HepG2 (cell line): ENCODE data around the gene TUFM. TPM values are rescaled to one million over a fixed set of nuclear protein-coding genes. Genes with fewer than 3 reads are reported as not detected.
A peak's percentile ranks its signal among the peaks of the same experiment; 100 is the strongest.

Experiments used
- AGO2 ChIP-seq: fragments of 200-400 bp; formaldehyde crosslinking; optimal IDR thresholded peaks from 2 replicates; pipeline ENCODE3; 2017; ENCODE audit warnings: mild to moderate bottlenecking, low read depth, low read length, moderate library complexity
- KLF6 ChIP-seq: IDR thresholded peaks from 2 replicates; pipeline ENCODE4 v1.8.0; 2016; ENCODE audit warnings: missing biosample characterization, missing genetic modification reagents
- MATR3 ChIP-seq: sonication (generic); formaldehyde crosslinking; IDR thresholded peaks from 2 replicates; pipeline ENCODE4 v1.4.0; 2020; ENCODE audit warnings: missing genetic modification reagents
- NCOA5 ChIP-seq: sonication (generic); formaldehyde crosslinking; IDR thresholded peaks from 2 replicates; pipeline ENCODE4 v1.4.0; 2020; ENCODE audit warnings: missing genetic modification reagents
- NFRKB ChIP-seq: fragments of 450-650 bp; IDR thresholded peaks from 2 replicates; pipeline ENCODE4 v1.6.1; 2017
- PAF1 ChIP-seq: IDR thresholded peaks from 2 replicates; pipeline ENCODE4 v1.6.1; 2016; ENCODE audit warnings: missing genetic modification reagents, missing compliant biosample characterization
- PAWR ChIP-seq: sonication (generic); formaldehyde crosslinking; IDR thresholded peaks from 2 replicates; pipeline ENCODE4 v1.4.0; 2020; ENCODE audit warnings: missing genetic modification reagents, mild to moderate bottlenecking, borderline replicate concordance
- POLR2A ChIP-seq, 2 experiments: IDR thresholded peaks; 2 replicates each; pipeline ENCODE4 v1.6.1; 2011; ENCODE audit warnings: low read depth in 2 of 2, low read length in 2 of 2, mild to moderate bottlenecking in 1 of 2, moderate library complexity in 1 of 2; ENCODE audit not compliant: insufficient read depth in 1 of 2
- RARA ChIP-seq: IDR thresholded peaks from 2 replicates; pipeline ENCODE4 v1.6.1; 2016; ENCODE audit warnings: missing genetic modification reagents, missing compliant biosample characterization
- SATB2 ChIP-seq: sonication (generic); formaldehyde crosslinking; IDR thresholded peaks from 2 replicates; pipeline ENCODE4 v1.5.0; 2020; ENCODE audit warnings: missing genetic modification reagents
- SNAPC4 ChIP-seq: sonication (generic); formaldehyde crosslinking; IDR thresholded peaks from 2 replicates; pipeline ENCODE4 v1.4.0; 2020; ENCODE audit warnings: mild to moderate bottlenecking, missing genetic modification reagents
- TFDP1 ChIP-seq: IDR thresholded peaks from 2 replicates; pipeline ENCODE4 v1.6.1; 2016; ENCODE audit warnings: missing compliant biosample characterization, missing genetic modification reagents, borderline replicate concordance
- ZC3H4 ChIP-seq: sonication (generic); formaldehyde crosslinking; IDR thresholded peaks from 2 replicates; pipeline ENCODE4 v1.4.0; 2020; ENCODE audit warnings: missing genetic modification reagents, borderline replicate concordance
- ZNF414 ChIP-seq: sonication (generic); formaldehyde crosslinking; IDR thresholded peaks from 2 replicates; pipeline ENCODE4 v1.5.0; 2020; ENCODE audit warnings: missing genetic modification reagents
- ZNF484 ChIP-seq: sonication (generic); formaldehyde crosslinking; IDR thresholded peaks from 2 replicates; pipeline ENCODE4 v1.5.1; 2020; ENCODE audit warnings: mild to moderate bottlenecking, low read depth, missing genetic modification reagents, borderline replicate concordance
- ZNF496 ChIP-seq: sonication (generic); formaldehyde crosslinking; IDR thresholded peaks from 2 replicates; pipeline ENCODE4 v1.8.1; 2023; ENCODE audit warnings: mild to moderate bottlenecking, moderate library complexity, missing genetic modification reagents; ENCODE audit not compliant: insufficient replicate concordance
- ZNF614 ChIP-seq: IDR thresholded peaks from 2 replicates; pipeline ENCODE4 v1.6.1; 2018; ENCODE audit warnings: missing biosample characterization, missing genetic modification reagents, inconsistent platforms, borderline replicate concordance
- ZNF629 ChIP-seq: sonication (generic); formaldehyde crosslinking; conservative IDR thresholded peaks from 2 replicates; pipeline ENCODE4 v1.5.0; 2020; ENCODE audit warnings: missing genetic modification reagents
- ZNF768 ChIP-seq: sonication (generic); formaldehyde crosslinking; IDR thresholded peaks from 2 replicates; pipeline ENCODE4 v1.4.0; 2020; ENCODE audit warnings: missing genetic modification reagents
- polyA plus RNA-seq, 8 experiments: library from polyadenylated mRNA; depleted of rRNA in 3 of 8; stranded (reverse) in 7 of 8; unstranded in 1 of 8; fragments of >200 nt; fragmentation: Illumina TruSeq in 4 of 8; extraction: Trizol in 4 of 8; gene quantifications; 2 replicates each; pipeline versions ENCODE4 v1.2.1 to v1.2.3, GENCODE V29; 2011 to 2016; ENCODE audit warnings: low read depth in 4 of 8, missing spikeins in 1 of 8, mixed read lengths in 1 of 8; ENCODE audit not compliant: insufficient read depth in 1 of 8
- total RNA-seq, 5 experiments: library from RNA; depleted of rRNA; stranded (reverse); fragments of >200 nt; fragmentation: Illumina TruSeq; extraction: Trizol; gene quantifications; 2 replicates each; pipeline ENCODE4 v1.2.3, GENCODE V29; 2016; ENCODE audit warnings: low read depth in 1 of 5

TUFM gene
- total and polyA plus RNA-seq, 2 of the 13 experiments (the other 11 are each of a cell fraction or from before 2014, with no cell fraction given) = 206 to 298 TPM

- TF ChIP-seq SNAPC4 (no peak), ZNF614 (CRISPR knock-in tag) (no peak), TFDP1 (CRISPR knock-in tag) (no peak), SATB2 (no peak), AGO2 (peak; percentile 47), ZNF629 (CRISPR knock-in tag) (no peak), KLF6 (CRISPR knock-in tag) (no peak), ZC3H4 (CRISPR knock-in tag) (no peak), PAWR (CRISPR knock-in tag) (peak; percentile 35; the same call in 1 of the 2 replicates), NCOA5 (no peak), ZNF768 (CRISPR knock-in tag) (no peak), ZNF484 (no peak), NFRKB (no peak), PAF1 (no peak), ZNF496 (CRISPR knock-in tag) (no peak), POLR2A (IDR thresholded peaks at IDR 0.05; ENCODE audit: insufficient read depth in 1 of 2, low read depth in 2 of 2, low read length in 2 of 2) (0 out of 4 replicates have a peak, but pooled peaks of 1 of the 2 experiments have one; percentile 35), ZNF414 (CRISPR knock-in tag) (no peak), MATR3 (CRISPR knock-in tag) (no peak), RARA (CRISPR knock-in tag) (0 out of 2 replicates have a peak, but pooled peaks have one; percentile 5)
These were observed 19.0 kb upstream of the TUFM start (continued) for GRCh38 chr16:28865001-28865688.
